Stimulated activated CD4-positive, alpha-beta T cell treated with anti-CD3 and anti-CD28 coated beads, TNF-alpha, amount 100 ng/mL, for 48 hours (primary cell): ENCODE results near the gene RPL10.

Experiments used
- DNase-seq, 3 donors: peaks; one replicate each; pipeline ENCODE4 v3.0.0-alpha.2; 2020; ENCODE audit warnings: low read depth in 3 of 3

Gene RPL10

DNA sequence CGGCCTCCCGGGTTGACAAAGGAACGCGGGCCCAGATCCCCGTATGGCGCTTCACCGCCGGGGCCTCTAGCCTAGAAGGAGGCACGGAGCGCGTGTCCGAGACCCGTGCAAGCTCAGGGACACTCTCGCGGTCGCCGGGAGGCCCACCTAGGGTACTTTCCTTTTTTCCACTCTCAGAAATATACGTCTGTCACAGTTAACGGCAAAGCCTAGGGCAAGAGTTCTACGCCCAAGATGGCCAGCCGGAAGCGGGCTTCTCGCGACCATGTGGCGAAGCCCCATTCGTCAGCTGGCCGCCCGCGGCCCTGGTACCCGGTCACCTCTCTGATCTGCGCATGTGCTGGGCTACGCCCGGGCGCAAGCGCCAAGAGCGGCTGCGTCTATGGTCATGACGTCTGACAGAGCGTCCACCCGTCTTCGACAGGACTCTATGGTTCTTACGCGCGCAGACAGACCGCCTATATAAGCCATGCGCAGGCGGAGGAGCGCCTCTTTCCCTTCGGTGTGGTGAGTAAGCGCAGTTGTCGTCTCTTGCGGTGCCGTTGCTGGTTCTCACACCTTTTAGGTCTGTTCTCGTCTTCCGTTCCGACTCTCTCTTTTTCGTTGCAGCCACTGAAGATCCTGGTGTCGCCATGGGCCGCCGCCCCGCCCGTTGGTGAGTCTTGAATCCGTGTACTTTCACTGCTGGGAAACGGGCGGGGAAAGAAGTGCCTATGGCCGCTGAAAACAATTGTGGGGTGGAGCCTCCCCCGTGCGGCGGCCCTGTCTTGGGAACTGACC is at the start of gene RPL10:
RPL10 (plus strand) TSS at position 490 of the 780 bp plus-strand sequence; CDS start at position 633, 143 bp downstream.
- peak; percentile 74 to 89 (median 75) for DNase-seq

DNA sequence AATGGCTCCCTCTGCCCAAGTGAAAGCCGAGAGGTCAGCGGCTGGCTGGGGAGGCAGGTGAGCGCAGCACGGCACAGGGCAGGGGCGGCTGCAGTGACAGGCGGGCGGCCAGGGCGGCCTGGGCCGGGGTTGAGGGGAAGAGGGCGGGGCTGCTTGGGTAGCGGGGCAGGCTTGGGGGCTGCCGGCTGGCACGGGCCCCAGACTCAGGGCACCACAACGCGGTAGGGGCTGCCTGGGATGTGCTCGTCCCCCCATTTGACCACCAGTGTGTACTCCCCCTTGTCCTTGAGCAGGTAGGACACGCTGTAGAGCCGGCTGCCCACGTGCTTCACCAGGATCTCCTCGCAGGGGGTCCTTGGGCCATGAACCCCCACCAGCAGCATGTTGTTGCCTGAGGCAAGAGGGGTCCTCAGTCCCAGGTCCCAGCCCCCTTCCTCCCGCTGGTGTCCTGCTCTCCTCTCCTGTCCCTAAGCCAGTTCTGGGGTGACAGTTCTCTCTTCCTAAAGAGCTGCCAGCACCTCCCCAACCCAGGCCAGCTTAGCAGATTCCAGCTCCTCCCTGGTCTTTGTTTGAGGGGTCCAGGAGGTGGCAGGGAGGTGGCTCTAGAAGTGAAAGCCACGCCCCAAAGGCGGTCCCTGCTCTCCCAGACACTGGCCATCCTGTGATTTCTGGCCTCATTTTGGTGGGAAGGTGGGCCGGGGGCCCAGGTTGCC is 49.4 kb upstream of the RPL10 start:
- no peak for DNase-seq

DNA sequence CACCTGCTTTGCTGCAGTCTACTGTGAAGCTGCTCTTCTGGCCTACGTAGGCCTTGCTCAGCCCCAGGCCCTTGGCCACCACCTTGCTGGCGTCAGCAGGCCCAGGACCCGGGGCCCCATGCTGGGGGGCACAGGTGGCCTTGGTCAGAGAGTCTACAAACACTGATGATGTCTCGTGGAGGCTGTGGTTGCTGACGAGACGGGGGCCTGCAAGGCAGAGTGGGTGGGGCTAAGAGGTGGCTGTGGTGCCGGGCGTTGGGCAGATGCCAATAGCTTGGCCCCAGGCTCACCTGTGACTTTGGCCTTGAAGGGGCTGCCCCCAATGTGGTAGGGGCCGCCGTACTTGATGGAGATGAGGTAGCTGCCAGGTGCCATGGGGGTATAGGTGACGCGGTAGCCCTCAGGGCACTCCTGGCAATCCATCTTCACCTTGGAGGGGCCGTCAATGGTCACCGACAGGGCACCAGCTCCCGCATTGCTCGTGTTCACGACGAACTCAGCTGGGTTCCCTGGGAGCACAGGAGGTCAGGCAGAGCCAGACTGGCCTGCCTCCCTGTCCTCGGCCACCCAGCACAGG is 48.7 kb upstream of the RPL10 start:
- no peak for DNase-seq

DNA sequence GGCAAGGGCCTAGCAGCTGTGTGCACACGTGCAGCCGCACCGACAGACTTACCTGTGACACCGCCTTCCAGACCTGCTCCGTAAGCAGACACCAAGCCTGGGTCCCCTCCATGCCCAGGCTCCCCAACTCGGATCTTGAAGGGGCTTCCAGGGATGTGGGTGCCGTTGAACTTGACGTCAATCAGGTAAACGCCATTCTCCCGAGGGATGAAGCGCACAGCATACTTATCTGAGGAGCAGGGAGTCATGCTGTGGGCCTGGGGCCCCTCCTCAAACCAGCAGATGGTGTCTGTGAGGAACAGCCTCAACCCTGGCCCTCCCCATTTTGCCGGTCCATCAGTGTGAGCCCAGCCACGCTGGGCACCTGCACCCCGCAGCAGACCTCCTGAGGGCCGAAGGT is 48.2 kb upstream of the RPL10 start:
- DNase-seq = no peak

DNA sequence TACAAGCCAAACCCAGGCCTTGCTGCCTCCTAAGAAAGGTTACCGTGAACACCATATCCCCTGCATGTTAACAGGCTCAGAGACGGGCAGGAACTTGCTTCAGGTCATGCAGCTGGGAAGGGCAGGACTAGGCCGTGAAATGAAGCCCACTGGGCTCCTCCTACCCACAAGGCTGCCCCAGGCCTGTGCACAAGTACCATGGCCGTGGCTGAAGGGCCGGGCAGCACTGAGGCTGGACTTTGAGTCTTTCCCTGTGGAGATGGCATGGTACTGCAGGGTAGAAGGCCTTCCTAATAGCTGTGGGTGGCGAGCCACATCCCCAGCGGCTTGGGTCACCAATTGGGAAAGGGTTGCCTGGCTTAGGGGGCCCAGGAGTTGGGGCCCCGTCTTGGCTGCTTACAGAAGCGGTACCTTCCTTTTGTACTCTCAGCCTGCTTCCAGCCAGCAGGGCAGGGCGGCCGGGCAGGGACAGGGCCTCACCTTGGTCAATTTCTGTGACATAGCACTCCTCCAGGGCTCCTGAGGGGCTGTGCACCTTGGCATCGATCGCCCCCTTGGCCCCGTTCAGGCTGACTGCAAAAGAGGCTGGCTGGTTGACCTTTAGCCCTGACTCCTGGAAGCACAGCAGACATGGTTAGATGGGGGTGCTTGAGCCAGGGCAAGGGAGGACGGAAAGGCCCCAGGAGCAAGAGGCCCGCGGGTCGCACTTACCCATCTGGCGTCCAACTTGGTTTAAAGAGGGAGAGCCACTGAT is 47.6 kb upstream of the RPL10 start:
- no peak for DNase-seq

DNA sequence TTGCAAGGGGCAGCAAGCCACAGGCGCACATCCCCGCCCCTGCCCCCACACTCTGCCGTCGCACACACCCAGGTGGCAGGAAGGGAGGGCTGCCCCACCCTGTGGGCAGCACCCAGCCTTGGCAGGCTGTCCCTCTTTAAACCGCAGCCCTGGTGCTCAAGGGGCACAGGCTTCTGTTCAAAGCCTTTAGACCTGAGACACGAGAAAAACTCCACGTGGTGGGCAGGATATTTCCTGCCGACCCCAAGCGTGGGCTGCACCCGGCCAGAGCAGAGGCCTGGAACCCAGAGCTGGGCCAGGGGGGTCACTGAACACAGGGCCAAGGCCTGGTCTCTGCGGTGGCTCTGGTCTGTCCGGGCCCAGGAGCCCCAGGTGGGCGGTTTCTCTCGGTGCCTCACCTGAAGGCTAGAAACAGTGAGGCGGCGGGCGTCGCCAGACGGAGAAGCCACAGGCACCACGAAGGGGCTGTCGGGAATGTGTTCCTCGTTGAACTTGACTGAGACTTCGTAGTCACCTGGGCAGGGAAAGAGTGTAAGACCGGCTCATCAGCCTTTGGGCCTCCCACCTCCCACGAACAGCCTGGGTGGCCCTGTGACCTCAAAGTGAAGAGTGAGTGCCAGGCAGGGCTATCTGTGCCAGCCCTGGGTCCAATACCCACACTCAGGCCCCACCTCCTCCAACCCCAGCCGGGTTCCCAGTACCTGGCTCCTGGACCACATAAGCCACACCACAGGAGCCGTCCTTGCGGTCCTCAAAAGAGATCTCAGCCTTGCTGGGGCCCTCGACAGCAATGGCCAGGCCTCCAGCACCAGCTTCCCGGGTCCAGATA is 46.8 kb upstream of the RPL10 start:
- no peak for DNase-seq

DNA sequence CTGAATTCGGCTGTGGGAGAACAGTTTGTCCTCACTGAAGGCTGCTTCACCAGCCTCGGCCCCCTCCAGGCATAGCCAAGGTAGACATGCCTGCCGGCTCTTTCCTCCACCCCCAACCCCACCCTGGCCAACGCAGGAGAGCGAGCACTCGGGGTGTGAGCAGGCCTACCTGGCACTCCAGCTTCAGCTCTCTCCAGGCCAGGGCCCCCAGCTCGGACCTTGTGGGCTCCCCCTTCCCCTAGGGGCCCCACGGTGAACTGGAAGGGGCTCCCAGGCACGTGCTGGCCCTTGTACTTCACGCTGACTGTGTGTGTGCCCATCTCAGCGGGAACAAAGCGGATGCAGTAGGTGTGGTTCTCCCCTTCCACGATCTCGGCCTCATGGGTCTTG is 46.2 kb upstream of the RPL10 start:
- DNase-seq = no peak

DNA sequence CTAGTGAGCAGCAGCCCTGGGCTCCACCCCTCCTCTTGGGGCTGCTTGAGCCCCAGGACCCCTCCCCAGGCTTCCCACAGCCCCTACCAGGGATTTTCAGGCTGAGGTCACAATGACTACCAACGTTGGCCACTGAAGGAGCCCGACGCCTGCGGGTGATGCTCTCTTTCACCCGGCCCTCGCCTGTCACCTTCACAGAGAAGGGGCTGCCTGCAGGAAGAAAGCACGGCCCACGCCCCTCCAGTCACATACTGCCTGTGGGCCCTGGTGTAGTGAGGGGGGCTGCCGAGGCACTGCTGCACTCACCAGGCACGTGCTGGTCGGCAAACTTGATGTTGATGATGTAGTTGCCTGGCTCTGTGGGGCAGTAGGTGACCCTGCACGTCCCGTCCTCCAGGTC is 45.7 kb upstream of the RPL10 start:
- DNase-seq = no peak

DNA sequence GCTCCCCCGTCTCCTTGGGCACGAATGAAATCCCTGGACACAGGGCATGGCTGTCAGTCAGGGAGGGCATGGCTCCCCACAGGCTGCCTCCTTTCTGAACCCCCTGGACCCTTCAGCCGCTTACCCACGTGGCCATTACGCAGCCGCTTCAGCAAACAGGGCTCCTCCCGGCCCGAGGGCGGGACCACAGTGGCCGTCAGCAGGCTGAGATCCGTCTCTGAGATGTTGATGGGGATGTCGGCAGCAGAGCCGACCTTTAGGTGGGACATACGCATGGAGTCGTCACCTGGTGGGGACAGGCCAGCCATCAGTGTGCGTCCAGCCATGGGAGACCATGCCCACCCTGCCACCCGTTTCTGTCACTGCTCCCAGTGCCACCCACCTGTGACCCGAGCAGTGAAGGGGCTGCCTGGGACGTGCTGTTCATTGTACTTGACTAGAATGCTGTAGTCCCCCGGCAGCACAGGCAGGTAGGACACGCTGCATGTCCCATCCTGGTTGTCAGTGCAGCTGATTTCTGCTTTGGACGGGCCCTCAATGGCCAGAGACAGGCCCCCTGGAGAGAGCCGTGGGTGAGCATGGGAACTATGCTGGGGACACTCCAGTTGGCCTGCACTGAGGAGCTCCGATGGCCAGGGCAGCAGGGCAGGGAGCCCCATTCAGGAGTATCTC is 44.9 kb upstream of the RPL10 start:
- DNase-seq = no peak

DNA sequence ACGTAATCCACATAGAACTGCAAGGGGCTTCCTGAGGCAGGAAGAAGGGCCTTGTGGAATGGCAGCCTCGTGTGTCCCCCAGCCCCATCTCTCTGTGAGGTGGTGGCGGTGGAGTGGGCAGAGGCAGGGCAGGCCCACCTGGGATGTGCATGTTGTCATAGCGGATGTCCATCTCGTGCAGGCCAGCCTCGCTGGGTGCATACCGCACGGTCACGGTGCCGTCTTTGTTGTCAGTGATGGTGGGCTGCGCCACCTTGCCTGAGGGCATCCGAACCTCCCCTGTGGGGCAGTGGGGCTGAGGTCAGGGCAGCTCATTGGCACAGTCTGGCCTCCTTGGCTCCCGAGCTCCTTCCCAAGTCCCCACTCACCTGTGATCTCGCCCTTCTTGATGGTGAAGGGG is 44.2 kb upstream of the RPL10 start:
- no peak for DNase-seq

DNA sequence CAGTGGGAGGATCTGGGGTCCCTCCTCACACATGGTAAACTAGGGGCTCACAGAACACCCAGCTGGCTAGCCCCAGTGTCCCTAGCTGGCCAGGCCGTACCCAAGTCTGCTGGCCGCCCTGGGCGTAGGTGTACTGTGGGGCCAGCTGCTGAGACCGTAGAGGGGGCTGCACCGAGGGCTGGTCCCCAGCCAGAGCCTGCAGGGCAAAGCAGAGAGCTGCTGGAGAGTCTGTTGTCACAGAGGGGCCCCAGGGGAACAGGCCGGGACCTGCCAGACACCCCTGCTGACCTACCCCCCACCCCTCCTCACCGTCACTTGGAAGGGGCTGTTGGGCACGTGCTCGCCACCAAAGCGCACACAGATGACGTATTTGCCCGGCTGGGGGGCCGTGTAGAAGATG is 43.7 kb upstream of the RPL10 start:
- DNase-seq = no peak

DNA sequence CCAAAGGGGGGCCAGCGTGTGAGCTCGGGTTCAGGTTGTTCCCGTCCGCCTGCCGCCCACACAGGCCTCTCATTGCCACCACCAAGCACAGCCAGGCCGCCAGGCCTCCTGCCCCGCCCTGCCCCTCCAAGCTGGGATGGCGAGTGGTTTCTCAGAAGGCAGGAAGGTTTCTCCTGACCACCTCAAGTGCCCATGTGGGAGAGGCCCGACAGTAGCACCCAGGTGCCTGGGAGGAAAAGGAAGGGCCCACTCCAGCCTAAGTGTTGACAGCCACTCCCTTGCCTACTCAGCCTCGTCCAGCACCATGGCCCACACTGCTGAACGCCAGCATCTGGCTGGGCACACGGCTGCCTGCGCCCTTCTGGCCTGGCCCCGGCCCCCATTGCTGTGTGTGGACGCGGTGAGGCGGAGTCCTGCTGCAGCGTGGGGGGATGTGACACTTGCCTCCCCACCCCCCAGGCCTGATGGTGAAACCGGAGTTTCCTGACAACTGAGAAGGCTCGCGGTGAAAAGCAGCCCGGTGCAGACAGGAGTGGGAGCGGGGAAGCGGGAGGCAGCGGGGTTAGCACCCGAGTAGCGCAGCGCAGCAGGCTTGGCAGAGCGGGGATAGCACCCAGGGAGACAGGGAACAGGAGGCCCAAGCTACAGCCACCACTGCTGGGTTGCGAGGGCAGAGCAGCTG is 42.9 kb upstream of the RPL10 start:
- DNase-seq = no peak

DNA sequence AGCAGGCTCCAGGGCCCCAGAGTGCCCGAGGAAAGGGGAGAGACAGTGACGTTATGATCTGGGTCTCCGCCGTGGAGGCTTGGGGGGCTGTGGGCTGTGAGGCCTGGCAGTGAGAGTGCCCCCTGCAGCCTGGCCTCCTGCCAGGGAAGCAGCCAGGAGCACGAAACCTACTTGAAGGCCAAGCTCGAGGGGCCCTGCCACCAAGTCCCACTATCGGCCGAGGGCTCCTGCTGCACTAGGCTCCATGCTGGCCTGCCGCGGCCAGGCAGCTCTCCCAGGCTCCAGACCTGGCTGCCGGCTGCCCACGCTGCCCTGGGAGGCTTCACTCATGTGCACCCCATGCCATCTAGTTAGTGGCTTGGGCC is 42.4 kb upstream of the RPL10 start:
- no peak for DNase-seq

DNA sequence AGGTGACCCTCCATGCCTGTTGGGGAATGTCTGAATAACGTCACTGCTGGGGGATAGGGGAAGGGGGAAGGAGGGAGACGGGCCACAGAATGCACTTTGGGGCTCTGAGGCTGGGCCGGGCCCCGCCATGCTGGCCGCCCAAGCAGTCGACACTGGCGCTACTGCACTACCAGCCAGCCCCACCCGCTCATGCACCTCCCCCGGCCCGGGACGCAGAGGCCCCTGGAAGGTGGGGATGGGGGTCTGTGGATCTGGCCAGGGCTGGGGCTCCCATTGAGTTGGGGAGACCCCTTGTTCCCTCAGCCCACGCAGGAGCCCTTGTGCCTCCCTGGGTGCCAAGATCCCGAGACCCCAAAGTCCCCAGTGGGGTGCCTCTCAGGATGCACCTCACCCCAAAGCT is 41.6 kb upstream of the RPL10 start:
- DNase-seq = no peak

DNA sequence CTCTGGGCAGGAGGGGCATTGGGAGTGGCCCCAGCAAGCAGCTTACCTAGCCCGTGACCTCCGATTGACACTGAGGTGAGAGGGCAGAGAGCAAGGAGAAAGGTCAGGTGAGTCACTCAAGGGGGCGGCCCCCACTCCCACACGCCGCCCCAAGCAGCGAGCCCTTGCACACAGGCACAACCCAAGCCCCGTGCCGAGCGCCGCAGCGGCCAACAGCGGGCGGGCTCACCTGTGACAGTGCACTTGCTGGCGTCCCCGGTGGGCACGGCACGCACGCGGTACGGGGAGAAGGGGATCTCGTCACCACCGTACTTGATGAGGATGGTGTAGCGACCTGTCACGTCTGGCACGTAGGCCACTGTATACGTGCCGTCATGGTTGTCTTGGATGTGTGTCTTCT is 41.0 kb upstream of the RPL10 start:
- DNase-seq = no peak

DNA sequence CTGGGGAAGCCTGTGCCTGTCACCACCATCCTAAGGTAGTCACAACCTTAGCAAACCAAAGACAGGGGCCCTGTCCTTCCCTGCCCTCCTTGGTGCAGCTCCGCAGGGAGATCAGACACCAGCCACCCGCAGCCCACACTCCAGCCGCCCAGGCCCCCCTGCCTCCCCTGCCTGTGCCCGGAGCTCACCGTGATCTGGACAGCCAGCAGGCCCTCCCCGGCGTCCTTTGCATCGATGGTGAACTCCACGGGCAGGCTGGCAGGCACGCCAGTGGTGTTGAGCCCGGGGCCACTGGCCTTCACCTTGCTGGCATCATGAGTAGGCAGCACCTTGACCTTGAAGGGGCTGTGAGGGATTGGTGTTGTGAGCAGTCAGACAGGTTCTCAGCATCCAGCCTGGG is 40.2 kb upstream of the RPL10 start:
- DNase-seq = no peak

DNA sequence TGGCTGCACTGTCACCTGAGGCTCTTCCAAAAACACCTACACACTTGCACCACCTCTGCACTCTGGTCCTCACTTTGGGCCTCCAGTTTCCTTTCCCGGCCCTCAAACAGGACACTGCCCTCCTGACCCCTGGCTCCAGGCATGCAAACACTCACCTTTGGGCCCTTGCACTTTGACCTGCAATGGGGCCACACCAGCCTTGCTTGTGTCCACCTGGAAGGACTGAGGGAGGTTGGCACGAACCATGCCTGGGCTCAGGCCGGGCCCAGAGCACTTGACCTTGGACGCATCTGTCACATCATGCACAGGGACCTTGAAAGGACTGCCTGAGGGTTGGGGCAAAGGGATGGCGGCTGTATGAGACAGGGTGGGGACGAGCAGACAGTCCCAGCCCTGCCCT is 39.3 kb upstream of the RPL10 start:
- DNase-seq = no peak

DNA sequence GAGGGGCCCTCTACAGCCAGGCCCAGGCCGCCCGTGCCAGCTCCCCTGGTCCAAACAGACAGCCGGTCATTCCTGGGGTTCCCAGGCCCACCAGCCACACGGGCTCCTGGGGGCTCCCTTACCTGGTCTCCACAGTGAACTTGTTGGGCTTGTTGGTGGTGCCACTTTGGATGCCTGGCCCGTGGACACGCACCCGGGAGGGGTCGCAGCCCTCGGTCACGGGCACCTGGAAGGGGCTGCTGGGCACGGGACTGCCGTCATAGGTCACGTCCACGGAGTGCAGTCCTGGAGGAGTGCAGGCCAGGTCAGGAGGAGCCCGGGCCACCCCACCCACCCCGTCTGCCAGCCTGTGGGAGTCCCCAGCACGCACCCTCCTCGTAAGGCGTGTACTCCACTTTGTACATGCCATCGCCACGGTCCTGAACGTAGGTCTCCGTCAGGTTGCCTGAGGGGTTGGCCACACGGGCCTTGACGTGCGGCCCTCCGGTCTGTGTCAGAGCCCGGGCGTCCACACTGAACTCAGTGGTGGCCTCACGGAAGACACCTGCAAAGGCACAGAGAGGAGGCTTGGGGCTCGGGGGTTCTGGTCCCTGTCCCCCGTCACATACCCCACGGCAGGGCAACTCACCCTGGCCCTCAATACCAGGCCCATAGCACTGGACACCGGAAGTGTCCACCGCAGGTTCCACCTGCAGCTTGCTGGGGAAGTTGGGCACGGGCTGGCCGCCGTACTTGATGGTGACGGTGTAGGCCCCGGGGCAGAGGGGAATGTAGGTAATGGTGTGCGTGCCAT is 38.6 kb upstream of the RPL10 start:
- no peak for DNase-seq

DNA sequence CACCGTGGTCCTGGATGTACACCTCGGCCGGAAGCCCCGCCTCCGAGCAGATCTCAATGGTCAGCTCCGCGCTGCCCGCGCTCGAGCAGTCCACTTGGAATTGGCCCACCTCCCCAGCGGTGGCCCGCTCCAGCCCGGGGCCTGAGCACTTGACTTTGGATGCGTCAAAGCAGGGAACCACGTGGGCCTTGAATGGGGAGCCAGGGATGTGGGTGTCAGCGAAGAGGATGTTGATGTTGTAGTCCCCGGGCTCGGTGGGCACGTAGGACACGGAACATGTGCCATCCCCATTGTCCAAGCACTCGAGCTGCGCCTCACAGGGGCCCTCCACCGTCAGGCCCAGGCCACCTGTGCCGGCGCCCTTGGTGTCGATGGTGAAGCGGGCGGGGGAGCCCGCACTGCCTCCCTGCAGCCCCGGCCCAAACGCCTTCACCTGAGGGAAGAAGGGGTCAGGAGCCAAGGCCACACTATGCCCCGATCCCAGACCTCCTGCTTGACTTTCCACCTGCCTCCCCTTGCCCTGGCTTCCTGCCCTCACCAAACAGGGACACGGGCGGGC is 37.9 kb upstream of the RPL10 start:
- no peak for DNase-seq
